Fibroblast of lung (primary cell): ENCODE results near the gene NRGN.

Experiments used
- EZH2 ChIP-seq: IDR thresholded peaks from 2 replicates; pipeline ENCODE4 v1.5.1; 2012; ENCODE audit warnings: low read length, control low read depth, mild to moderate bottlenecking; ENCODE audit errors: missing control alignments
- TF ChIP-seq, protein P1 (sequence below), 2 donors: IDR thresholded peaks in 1 of 2; conservative IDR thresholded peaks in 1 of 2; 1 replicate in 1 of 2; 2 replicates in 1 of 2; pipeline ENCODE4 v1.5.1; 2011 to 2012; ENCODE audit warnings: low read length in 2 of 2, control low read depth in 1 of 2, inconsistent platforms in 1 of 2, low read depth in 1 of 2, mild to moderate bottlenecking in 1 of 2

DNA sequence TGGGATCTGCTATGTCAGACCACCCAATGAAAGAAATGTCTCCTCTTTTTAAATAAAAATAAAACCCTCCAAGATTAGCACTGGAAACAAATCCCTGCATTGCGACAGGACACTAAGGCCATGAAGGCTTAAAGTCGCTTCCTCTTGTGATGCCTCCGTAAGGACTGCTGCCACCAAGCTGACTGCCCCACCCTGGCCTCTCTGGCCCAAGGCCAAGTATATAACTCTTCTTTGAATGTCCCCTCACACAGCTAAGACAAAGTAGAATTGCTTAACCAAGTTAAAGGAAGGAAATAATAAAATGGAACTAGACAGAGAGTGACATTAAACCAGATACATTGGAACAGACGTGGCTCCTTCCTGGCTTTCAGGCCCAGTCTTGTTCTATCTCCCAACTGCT lies 7.5 kb upstream of the NRGN start:
- TF ChIP-seq, protein P1, sequence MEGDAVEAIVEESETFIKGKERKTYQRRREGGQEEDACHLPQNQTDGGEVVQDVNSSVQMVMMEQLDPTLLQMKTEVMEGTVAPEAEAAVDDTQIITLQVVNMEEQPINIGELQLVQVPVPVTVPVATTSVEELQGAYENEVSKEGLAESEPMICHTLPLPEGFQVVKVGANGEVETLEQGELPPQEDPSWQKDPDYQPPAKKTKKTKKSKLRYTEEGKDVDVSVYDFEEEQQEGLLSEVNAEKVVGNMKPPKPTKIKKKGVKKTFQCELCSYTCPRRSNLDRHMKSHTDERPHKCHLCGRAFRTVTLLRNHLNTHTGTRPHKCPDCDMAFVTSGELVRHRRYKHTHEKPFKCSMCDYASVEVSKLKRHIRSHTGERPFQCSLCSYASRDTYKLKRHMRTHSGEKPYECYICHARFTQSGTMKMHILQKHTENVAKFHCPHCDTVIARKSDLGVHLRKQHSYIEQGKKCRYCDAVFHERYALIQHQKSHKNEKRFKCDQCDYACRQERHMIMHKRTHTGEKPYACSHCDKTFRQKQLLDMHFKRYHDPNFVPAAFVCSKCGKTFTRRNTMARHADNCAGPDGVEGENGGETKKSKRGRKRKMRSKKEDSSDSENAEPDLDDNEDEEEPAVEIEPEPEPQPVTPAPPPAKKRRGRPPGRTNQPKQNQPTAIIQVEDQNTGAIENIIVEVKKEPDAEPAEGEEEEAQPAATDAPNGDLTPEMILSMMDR (conservative IDR thresholded peaks at IDR 0.05 in 1 of 2, IDR thresholded peaks at IDR 0.05 in 1 of 2; ENCODE audit: low read depth in 1 of 2, low read length in 2 of 2) = no peak
- no peak for TF ChIP-seq EZH2
